Spinal cord (tissue), 10 donors: ENCODE data around the gene CTTN. TPM values are rescaled to one million over a fixed set of nuclear protein-coding genes. Genes with fewer than 3 reads are reported as not detected.

Experiments
- DNase-seq, 6 donors: peaks; one replicate each; pipeline versions ENCODE4 v3.0.0 to v3.0.0-alpha.2; 2013 to 2015; ENCODE audit warnings: low spot score in 6 of 6, low read depth in 4 of 6
- H3K27ac ChIP-seq: one replicate; pipeline ENCODE4 v1.5.1; 2013; ENCODE audit warnings: low read depth, low read length, control low read depth
- H3K27me3 ChIP-seq: one replicate; pipeline ENCODE4 v1.6.1; 2013; ENCODE audit warnings: low read length; ENCODE audit not compliant: control insufficient read depth, insufficient read depth
- H3K36me3 ChIP-seq: one replicate; pipeline ENCODE4 v1.6.1; 2013; ENCODE audit warnings: low read length; ENCODE audit not compliant: control insufficient read depth, insufficient read depth
- H3K4me1 ChIP-seq: one replicate; pipeline ENCODE4 v1.6.1; 2013; ENCODE audit warnings: low read length; ENCODE audit not compliant: control insufficient read depth, insufficient read depth
- H3K4me3 ChIP-seq: one replicate; pipeline ENCODE4 v1.5.1; 2013; ENCODE audit warnings: low read depth, low read length, control low read depth
- H3K9me3 ChIP-seq: one replicate; pipeline ENCODE4 v1.6.1; 2013; ENCODE audit warnings: low read length; ENCODE audit not compliant: control insufficient read depth, insufficient read depth
- WGBS: methylation state at CpG from one replicate; pipeline ENCODE4 v1.1.5; 2013; ENCODE audit warnings: missing lambda C conversion rate; ENCODE audit not compliant: insufficient coverage; 5-methylcytosine and 5-hydroxymethylcytosine counted together
- long read RNA-seq, 4 donors: transcript quantifications; one replicate each; lab custom pipeline, GENCODE V29; 2026
- polyA plus RNA-seq, 2 donors: library from polyadenylated mRNA; unstranded; fragments of 120-200 nt; gene quantifications; one replicate each; pipeline ENCODE4 v1.2.1, GENCODE V29; 2013; ENCODE audit not compliant: insufficient read length in 2 of 2
- total RNA-seq, 2 donors: library from RNA; depleted of rRNA in 1 of 2; stranded (reverse); fragments of 120-200 nt in 1 of 2; fragments of >200 nt in 1 of 2; gene quantifications; one replicate each; pipeline versions ENCODE4 v1.2.3 to v1.2.4, GENCODE V29; 2013 to 2014
- donor health status: healthy.

The CTTN gene
- 100 to 1,000 TPM; 103 to 139 TPM for total RNA-seq
- 100 to 1,000 TPM; 149 to 215 TPM for polyA plus RNA-seq
- long read RNA-seq, donor 1, transcript CTTN-202 (17 exons, 3,272 nt) = major isoform, 5 of 18 reads
- long read RNA-seq, donor 1, partial matches to known transcripts = 7 of 18 reads
- long read RNA-seq, donor 1, other reads (novel, unspliced or antisense) = 0 of 18 reads
- long read RNA-seq, donor 2, partial matches to known transcripts = 0 of 3 reads
- long read RNA-seq, donor 2, other reads (novel, unspliced or antisense) = 0 of 3 reads
- long read RNA-seq, donor 3, partial matches to known transcripts = 0 of 1 reads
- long read RNA-seq, donor 3, other reads (novel, unspliced or antisense) = 0 of 1 reads
- long read RNA-seq, donor 4, transcript CTTN-201 (18 exons, 3,272 nt) = major isoform, 5 of 25 reads
- long read RNA-seq, donor 4, partial matches to known transcripts = 12 of 25 reads
- long read RNA-seq, donor 4, other reads (novel, unspliced or antisense) = 0 of 25 reads

DNA sequence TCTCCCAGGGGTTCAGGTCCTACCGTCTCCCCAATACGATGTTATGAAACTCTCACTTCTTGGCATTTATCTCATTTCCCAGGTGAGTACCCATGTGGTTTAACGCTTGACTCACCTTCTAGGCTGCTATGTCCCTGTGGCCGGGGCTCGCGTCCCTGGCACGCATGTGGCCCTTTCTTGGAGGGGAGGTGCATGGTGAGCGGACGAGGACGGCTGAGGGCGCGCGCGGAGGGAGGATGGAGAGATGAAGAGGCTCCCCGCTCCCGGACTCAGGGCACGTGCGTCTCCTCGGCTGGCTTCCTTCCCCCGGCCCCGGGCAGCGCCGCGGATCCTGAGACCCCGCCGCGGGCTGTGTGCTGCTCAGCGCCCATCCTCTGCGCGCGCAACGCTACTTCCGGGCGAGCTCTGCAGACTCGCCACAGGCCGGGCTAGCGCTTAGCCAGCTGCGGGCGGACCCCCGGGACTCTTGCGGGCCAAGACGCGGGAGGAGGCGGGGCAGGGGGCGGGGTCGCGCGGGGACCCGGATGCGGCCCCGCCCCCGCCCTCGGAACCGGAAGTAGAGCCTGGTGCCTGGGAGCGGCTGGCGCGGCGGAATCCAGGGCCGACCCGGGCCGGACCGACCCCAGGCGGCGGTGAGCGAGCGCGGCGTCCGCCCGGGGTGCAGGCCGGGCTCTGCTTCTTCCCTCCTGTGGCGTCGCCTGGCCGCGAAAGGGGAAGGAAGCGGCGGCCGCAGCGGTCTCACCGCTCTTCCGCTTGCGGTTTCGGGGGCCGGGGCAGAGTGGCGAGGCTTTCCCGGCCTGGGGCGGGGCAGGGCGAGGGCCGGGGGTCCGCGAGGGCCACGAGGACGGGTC, at the start of gene CTTN:
Gene CTTN, plus strand, starts transcription at position 547 of the 851 bp plus-strand sequence. CDS start 8,769 bp downstream, outside the sequence.
- peak; percentile 46 to 96 (median 83) for DNase-seq
- H3K36me3 ChIP-seq = peaks cover 24% of the 10 kb centered on the region
- H3K27me3 ChIP-seq = no peaks in the 10 kb centered on the region
- no peaks in the 10 kb centered on the region for H3K9me3 ChIP-seq
- H3K4me3 ChIP-seq = peak within 1 kb of the TSS; percentile 52
- peak within 1 kb of the TSS; percentile 3 for H3K27ac ChIP-seq
- H3K4me1 ChIP-seq = peaks cover 33% of the 10 kb centered on the region
- under 1% methylated on average over 93 of the region's 93 CpGs for WGBS

DNA sequence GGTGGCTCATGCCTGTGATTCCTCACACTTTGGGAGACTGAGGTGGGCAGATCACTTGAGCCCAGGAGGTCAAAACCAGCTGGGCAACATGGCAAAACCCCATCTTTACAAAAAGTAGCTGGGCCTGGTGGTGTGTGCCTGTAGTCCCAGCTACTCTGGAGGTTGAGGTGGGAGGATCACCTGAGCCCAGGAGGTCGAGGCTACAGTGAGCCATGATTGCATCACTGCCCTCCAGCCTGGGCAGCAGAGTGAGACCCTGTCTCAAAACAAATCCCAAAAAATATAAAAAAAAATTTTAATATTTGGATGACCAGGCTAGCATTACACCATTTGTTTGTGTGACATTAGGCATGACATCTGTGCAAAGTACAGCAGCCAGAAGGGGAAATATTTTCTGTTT, 49.7 kb upstream of the CTTN start:
- Histone ChIP-seq H3K4me3 (no peak overlapping the region), H3K27ac (no peak overlapping the region), H3K9me3 (no peaks in the 10 kb centered on the region), H3K4me1 (no peaks in the 10 kb centered on the region), H3K36me3 (peaks cover 36% of the 10 kb centered on the region), H3K27me3 (no peaks in the 10 kb centered on the region)
- WGBS = no CpG with 5 or more reads among the region's 1 CpG
- no peak for DNase-seq

DNA sequence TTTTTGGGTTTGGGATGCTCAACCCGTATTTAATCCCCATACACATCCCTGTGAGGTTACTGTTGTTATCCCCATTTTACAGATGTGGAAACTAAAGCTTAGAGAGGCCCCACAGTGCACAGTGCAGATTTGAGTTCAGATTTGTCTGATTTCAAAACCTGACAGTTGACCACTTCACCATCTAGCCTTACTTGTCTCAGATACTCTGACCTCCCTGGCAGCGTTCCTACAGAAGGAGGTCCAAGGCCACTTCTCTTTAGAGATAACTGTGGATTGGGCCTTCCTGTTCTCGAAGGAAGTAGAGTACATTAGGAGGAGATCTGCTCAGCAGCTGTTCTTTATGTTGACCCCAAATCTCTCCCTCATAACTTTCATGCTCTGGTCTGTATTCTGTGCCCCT, 46.7 kb upstream of the CTTN start:
- H3K4me1 ChIP-seq = no peaks in the 10 kb centered on the region
- H3K9me3 ChIP-seq = no peaks in the 10 kb centered on the region
- peaks cover 43% of the 10 kb centered on the region for H3K36me3 ChIP-seq
- H3K27ac ChIP-seq = no peak overlapping the region
- DNase-seq = no peak
- no peaks in the 10 kb centered on the region for H3K27me3 ChIP-seq
- no peak overlapping the region for H3K4me3 ChIP-seq
- no CpG with 5 or more reads among the region's 3 CpGs for WGBS

DNA sequence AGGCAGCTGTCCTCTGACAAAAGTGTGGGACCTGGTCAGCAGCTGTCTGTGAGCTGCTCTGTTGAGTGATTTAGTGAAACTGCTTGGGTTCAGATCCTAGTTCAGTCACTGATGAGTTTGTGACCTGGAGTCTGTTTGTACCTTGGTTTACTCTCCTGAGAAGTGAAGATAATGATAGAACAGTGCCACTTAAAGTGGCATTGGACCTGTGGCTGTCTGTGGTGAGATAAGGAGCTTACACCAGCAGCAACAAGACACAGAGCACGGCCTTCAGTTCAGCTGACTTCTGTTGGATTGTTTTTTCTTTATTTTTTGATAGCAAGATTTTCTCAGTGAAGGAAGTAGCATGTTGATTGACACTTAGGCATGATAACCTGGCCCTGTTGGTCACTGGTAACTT, 46.2 kb upstream of the CTTN start:
- Histone ChIP-seq H3K27ac (no peak overlapping the region), H3K4me1 (no peaks in the 10 kb centered on the region), H3K9me3 (no peaks in the 10 kb centered on the region), H3K27me3 (no peaks in the 10 kb centered on the region), H3K4me3 (no peak overlapping the region), H3K36me3 (peaks cover 47% of the 10 kb centered on the region)
- no peak for DNase-seq
- 100% methylated on average over 1 of the region's 1 CpG for WGBS

DNA sequence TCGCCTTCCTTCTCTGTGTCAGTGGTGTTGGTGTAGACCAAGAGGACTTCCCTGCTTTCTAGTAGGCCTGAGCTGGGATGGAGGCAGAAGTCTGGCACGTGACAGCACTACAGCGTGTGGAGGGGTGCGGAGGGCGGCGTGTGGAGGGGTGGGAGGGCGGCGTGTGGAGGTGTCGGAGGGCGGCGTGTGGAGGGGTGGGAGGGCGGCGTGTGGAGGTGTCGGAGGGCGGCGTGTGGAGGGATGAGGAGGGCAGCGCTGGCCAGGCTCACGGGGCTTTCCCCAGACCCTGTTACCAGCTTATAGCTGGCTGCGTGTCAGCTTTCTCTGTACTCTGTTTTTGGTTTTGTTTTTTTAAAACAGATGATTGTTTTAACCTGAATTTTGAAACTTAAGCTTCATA, 45.7 kb upstream of the CTTN start:
- no peak overlapping the region for H3K27ac ChIP-seq
- H3K27me3 ChIP-seq = no peaks in the 10 kb centered on the region
- no peak for DNase-seq
- H3K36me3 ChIP-seq = peaks cover 51% of the 10 kb centered on the region
- no peak overlapping the region for H3K4me3 ChIP-seq
- no peaks in the 10 kb centered on the region for H3K9me3 ChIP-seq
- 88% methylated on average over 19 of the region's 19 CpGs for WGBS
- no peaks in the 10 kb centered on the region for H3K4me1 ChIP-seq

DNA sequence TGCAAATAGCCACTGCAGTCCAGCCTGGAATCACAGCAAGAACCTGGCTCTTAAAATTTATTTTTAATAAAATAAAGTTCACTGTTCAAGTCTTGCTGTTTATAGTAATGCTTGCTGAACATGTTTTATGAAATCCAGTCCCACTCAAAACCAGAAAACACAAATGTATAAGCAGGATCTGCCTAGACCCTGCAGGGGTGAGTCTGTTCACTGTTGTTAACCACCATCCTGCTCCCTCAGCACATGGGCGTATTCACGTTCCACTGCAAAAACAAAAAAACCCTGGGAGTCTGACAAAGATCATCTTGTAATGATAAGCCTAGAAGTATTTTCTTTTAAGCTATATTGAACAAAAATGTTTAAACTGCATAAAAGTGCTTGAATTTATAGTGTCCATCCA, 45.0 kb upstream of the CTTN start:
- H3K27me3 ChIP-seq = no peaks in the 10 kb centered on the region
- no peaks in the 10 kb centered on the region for H3K9me3 ChIP-seq
- peaks cover 49% of the 10 kb centered on the region for H3K36me3 ChIP-seq
- H3K4me1 ChIP-seq = no peaks in the 10 kb centered on the region
- WGBS = no CpG with 5 or more reads among the region's 2 CpGs
- no peak for DNase-seq
- H3K27ac ChIP-seq = no peak overlapping the region
- H3K4me3 ChIP-seq = no peak overlapping the region

DNA sequence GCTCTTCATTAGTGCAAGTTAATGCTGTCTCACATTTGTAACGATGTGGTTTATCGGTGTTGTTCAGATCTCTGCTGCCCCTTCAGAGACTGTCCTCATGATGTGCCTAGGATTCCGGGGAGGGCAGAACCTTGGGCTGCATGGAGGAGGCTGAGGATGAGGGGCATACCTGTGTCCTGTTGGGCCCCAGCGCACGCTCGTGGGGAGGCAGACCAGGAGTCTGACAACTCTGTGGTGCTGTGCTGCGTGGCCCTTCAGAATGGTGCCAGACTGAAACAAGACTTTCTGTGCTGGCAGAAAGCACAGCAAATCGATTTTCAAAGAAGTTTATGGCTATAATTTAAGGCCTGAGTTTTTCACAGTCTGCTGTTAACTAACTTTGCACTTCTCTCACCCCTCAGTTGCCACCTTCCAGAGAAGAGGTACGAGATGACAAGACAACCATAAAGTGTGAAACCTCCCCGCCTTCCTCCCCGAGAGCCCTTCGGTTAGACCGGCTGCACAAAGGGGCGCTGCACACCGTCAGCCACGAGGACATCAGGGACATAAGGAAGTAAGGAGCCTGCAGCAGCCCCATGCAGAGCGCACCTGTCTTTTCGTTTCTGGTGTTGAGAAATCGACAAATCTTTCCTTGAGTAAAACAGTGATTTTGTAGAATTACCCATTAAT, 44.3 kb upstream of the CTTN start:
- H3K4me1 ChIP-seq = no peaks in the 10 kb centered on the region
- no peaks in the 10 kb centered on the region for H3K9me3 ChIP-seq
- H3K27me3 ChIP-seq = no peaks in the 10 kb centered on the region
- H3K4me3 ChIP-seq = no peak overlapping the region
- H3K27ac ChIP-seq = no peak overlapping the region
- 84% methylated on average over 18 of the region's 19 CpGs for WGBS
- peaks cover 47% of the 10 kb centered on the region for H3K36me3 ChIP-seq
- DNase-seq = no peak

GRCh38 chr11:70354629-70355028, 43.7 kb upstream of the CTTN start:
- Histone ChIP-seq H3K9me3 (no peaks in the 10 kb centered on the region), H3K4me1 (no peaks in the 10 kb centered on the region), H3K27ac (no peak overlapping the region), H3K4me3 (no peak overlapping the region), H3K27me3 (no peaks in the 10 kb centered on the region), H3K36me3 (peaks cover 48% of the 10 kb centered on the region)
- DNase-seq = no peak
- no CpG with 5 or more reads among the region's 2 CpGs for WGBS

- H3K9me3 ChIP-seq = no peaks in the 10 kb centered on the region
- no peak overlapping the region for H3K27ac ChIP-seq
- H3K36me3 ChIP-seq = peaks cover 75% of the 10 kb centered on the region
- H3K4me1 ChIP-seq = no peaks in the 10 kb centered on the region
- WGBS = 79% methylated on average over 11 of the region's 11 CpGs
- no peaks in the 10 kb centered on the region for H3K27me3 ChIP-seq
- no peak for DNase-seq
- no peak overlapping the region for H3K4me3 ChIP-seq
These were observed 39.6 kb upstream of the CTTN start for GRCh38 chr11:70358753-70359152.
